Measurements from ENCODE around the gene TSG101.

DNA sequence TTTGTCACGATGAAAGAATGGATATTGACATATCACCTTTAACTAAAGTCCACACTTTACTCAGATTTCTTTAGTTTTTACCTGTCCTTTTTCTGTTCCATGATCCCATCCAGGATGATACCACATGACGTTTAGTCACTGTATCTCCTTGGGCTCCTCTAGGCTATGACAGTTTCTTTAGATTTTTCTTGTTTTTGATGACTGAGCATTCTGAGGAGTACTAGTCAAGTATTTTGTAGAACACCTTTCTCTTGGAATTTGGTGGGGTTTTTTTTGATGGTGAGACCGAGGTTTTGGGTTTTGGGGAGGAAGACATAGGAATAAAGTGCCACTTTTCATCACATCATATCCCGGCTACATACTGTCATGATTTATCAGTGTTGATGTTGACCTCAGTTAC, 67.1 kb downstream of the TSG101 start:
- TF ChIP-seq, protein P1, sequence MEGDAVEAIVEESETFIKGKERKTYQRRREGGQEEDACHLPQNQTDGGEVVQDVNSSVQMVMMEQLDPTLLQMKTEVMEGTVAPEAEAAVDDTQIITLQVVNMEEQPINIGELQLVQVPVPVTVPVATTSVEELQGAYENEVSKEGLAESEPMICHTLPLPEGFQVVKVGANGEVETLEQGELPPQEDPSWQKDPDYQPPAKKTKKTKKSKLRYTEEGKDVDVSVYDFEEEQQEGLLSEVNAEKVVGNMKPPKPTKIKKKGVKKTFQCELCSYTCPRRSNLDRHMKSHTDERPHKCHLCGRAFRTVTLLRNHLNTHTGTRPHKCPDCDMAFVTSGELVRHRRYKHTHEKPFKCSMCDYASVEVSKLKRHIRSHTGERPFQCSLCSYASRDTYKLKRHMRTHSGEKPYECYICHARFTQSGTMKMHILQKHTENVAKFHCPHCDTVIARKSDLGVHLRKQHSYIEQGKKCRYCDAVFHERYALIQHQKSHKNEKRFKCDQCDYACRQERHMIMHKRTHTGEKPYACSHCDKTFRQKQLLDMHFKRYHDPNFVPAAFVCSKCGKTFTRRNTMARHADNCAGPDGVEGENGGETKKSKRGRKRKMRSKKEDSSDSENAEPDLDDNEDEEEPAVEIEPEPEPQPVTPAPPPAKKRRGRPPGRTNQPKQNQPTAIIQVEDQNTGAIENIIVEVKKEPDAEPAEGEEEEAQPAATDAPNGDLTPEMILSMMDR (conservative IDR thresholded peaks at IDR 0.05 in 1 of 2, IDR thresholded peaks at IDR 0.05 in 1 of 2; ENCODE audit: low read depth in 1 of 2, low read length in 2 of 2) = no peak
- no peak for TF ChIP-seq EZH2 (IDR thresholded peaks at IDR 0.05; ENCODE audit: low read length, missing control alignments)
